A549 (cell line): Measurements from ENCODE around the gene ERAP2.

Source experiments
- CBX8 ChIP-seq: fragments of 200-600 bp; sonication (generic); IDR thresholded peaks from 2 replicates; pipeline ENCODE4 v1.6.1; 2016
- CTCF ChIP-seq: fragments of >200 bp; sonication (Bioruptor Twin); formaldehyde crosslinking; IDR thresholded peaks from 3 replicates; pipeline ENCODE4 v1.5.1; 2016
- HMGXB4 ChIP-seq: fragments of 250-450 bp; sonication (Bioruptor Pico); IDR thresholded peaks from 2 replicates; pipeline ENCODE4 v1.5.0; 2021; ENCODE audit warnings: mild to moderate bottlenecking, moderate library complexity, borderline replicate concordance
- JUN ChIP-seq, 2 experiments: fragments of >200 bp; sonication (Bioruptor Twin); formaldehyde crosslinking; IDR thresholded peaks; 2 replicates in 1 of 2; 3 replicates in 1 of 2; pipeline ENCODE4 v1.6.1; 2016 to 2017
- NFE2L2 ChIP-seq: fragments of 150-350 bp; conservative IDR thresholded peaks from 2 replicates; pipeline ENCODE4 v1.6.1; 2014; ENCODE audit warnings: low read length
- RCOR1 ChIP-seq: fragments of 150-350 bp; IDR thresholded peaks from 2 replicates; pipeline ENCODE4 v1.6.1; 2014; ENCODE audit warnings: antibody characterized with exemption, low read length, low read depth
- TF ChIP-seq, protein P1 (sequence below): IDR thresholded peaks from 2 replicates; pipeline ENCODE4 v1.6.1; 2012

- TF ChIP-seq NFE2L2 (no peak), CTCF (no peak), HMGXB4 (no peak), CBX8 (no peak), RCOR1 (no peak), JUN (IDR thresholded peaks at IDR 0.05) (no peak)
- TF ChIP-seq, protein P1, sequence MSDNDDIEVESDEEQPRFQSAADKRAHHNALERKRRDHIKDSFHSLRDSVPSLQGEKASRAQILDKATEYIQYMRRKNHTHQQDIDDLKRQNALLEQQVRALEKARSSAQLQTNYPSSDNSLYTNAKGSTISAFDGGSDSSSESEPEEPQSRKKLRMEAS: no peak
These were observed 52.8 kb downstream of the ERAP2 start for GRCh38 chr5:96928931-96929708.
